Fibroblast of lung (primary cell): ENCODE measurements around the gene APH1B. TPM values are rescaled to one million over a fixed set of nuclear protein-coding genes. Genes with fewer than 3 reads are reported as not detected.

ENCODE experiments used
- DNase-seq, 2 donors: peaks; one replicate each; pipeline versions ENCODE4 v3.0.0 to v3.0.0-alpha.2; 2010; ENCODE audit warnings: low read depth in 2 of 2
- H2AFZ ChIP-seq: 2 replicates; pipeline ENCODE4 v1.5.1; 2012; ENCODE audit warnings: low read length, control low read depth, inconsistent platforms
- H3K27ac ChIP-seq: 2 replicates; pipeline ENCODE4 v1.5.1; 2011; ENCODE audit warnings: low read length, control low read depth; ENCODE audit not compliant: insufficient read depth
- H3K27me3 ChIP-seq: 2 replicates; pipeline ENCODE4 v1.5.1; 2011; ENCODE audit warnings: mild to moderate bottlenecking, low read length; ENCODE audit not compliant: control insufficient read depth, insufficient read depth
- H3K36me3 ChIP-seq: 2 replicates; pipeline ENCODE4 v1.5.1; 2011; ENCODE audit warnings: low read length; ENCODE audit not compliant: control insufficient read depth, insufficient read depth
- H3K4me1 ChIP-seq: 2 replicates; pipeline ENCODE4 v1.5.1; 2011; ENCODE audit warnings: low read length; ENCODE audit not compliant: control insufficient read depth, insufficient read depth; ENCODE audit errors: extremely low read depth
- H3K4me2 ChIP-seq: 2 replicates; pipeline ENCODE4 v1.5.1; 2011; ENCODE audit warnings: low read length, control low read depth; ENCODE audit not compliant: insufficient read depth; ENCODE audit errors: extremely low read depth
- H3K4me3 ChIP-seq, 4 experiments: fragments of 200-600 bp in 1 of 4; sonication (generic) in 1 of 4; replicated peaks in 1 of 4; 2 replicates each; pipeline ENCODE4 v1.5.1; 2011 to 2016; ENCODE audit warnings: low read length in 4 of 4, low read depth in 3 of 4, mild to moderate bottlenecking in 3 of 4, control low read depth in 2 of 4, inconsistent platforms in 1 of 4, mixed read lengths in 1 of 4; ENCODE audit not compliant: insufficient read depth in 1 of 4; ENCODE audit errors: control extremely low read depth in 1 of 4
- H3K79me2 ChIP-seq: 2 replicates; pipeline ENCODE4 v1.5.1; 2012; ENCODE audit warnings: mild to moderate bottlenecking, low read length, inconsistent platforms; ENCODE audit not compliant: control insufficient read depth, insufficient read depth
- H3K9ac ChIP-seq: 2 replicates; pipeline ENCODE4 v1.5.1; 2011; ENCODE audit warnings: mild to moderate bottlenecking, low read length, control low read depth; ENCODE audit not compliant: insufficient read depth
- H3K9me3 ChIP-seq: 2 replicates; pipeline ENCODE4 v1.5.1; 2012; ENCODE audit warnings: low read depth, low read length; ENCODE audit not compliant: control insufficient read depth, insufficient read depth
- H4K20me1 ChIP-seq: 2 replicates; pipeline ENCODE4 v1.5.1; 2011; ENCODE audit warnings: low read length; ENCODE audit not compliant: control insufficient read depth, insufficient read depth; ENCODE audit errors: extremely low read depth
- CTCF ChIP-seq, 2 donors: IDR thresholded peaks in 1 of 2; conservative IDR thresholded peaks in 1 of 2; 1 replicate in 1 of 2; 2 replicates in 1 of 2; pipeline ENCODE4 v1.5.1; 2011 to 2012; ENCODE audit warnings: low read length in 2 of 2, control low read depth in 1 of 2, inconsistent platforms in 1 of 2, low read depth in 1 of 2, mild to moderate bottlenecking in 1 of 2
- EZH2 ChIP-seq: IDR thresholded peaks from 2 replicates; pipeline ENCODE4 v1.5.1; 2012; ENCODE audit warnings: low read length, control low read depth, mild to moderate bottlenecking; ENCODE audit errors: missing control alignments
- polyA plus RNA-seq, 2 donors: library from polyadenylated mRNA; depleted of rRNA in 1 of 2; stranded (reverse) in 1 of 2; unstranded in 1 of 2; fragments of >200 nt; gene quantifications; 2 replicates each; pipeline ENCODE4 v1.2.1, GENCODE V29; 2011 to 2012; ENCODE audit warnings: missing spikeins in 1 of 2
- total RNA-seq: library from RNA; depleted of rRNA; stranded (reverse); fragments of >200 nt; gene quantifications from 2 replicates; pipeline ENCODE4 v1.2.1, GENCODE V29; 2014

APH1B gene
- total and polyA plus RNA-seq, 2 donors (not counting 1 experiment from before 2014, with no cell fraction given), result 23.5 to 32.2 TPM

- no peaks in the 10 kb centered on the region for H4K20me1 ChIP-seq
- peak in 1 of 2 donors; percentile 50 for DNase-seq
- H3K27me3 ChIP-seq, result no peaks in the 10 kb centered on the region
- H3K9ac ChIP-seq, result no peak overlapping the region
- no peaks in the 10 kb centered on the region for H3K79me2 ChIP-seq
- no peak overlapping the region for H2AFZ ChIP-seq
- H3K36me3 ChIP-seq, result no peaks in the 10 kb centered on the region
- no peak overlapping the region for H3K4me2 ChIP-seq
- H3K4me1 ChIP-seq, result peaks cover 6% of the 10 kb centered on the region
- H3K9me3 ChIP-seq, result no peaks in the 10 kb centered on the region
- no peak overlapping the region for H3K4me3 ChIP-seq
- TF ChIP-seq CTCF (conservative IDR thresholded peaks at IDR 0.05 in 1 of 2, IDR thresholded peaks at IDR 0.05 in 1 of 2; ENCODE audit: low read depth in 1 of 2, low read length in 2 of 2) (no peak), EZH2 (no peak)
- H3K27ac ChIP-seq, result no peak overlapping the region
Observed at GRCh38 chr15:63331456-63331855, 54.1 kb downstream of the APH1B start.

- TF ChIP-seq CTCF (conservative IDR thresholded peaks at IDR 0.05 in 1 of 2, IDR thresholded peaks at IDR 0.05 in 1 of 2; ENCODE audit: low read depth in 1 of 2, low read length in 2 of 2) (no peak), EZH2 (no peak)
- H3K27me3 ChIP-seq, result no peaks in the 10 kb centered on the region
- no peaks in the 10 kb centered on the region for H3K36me3 ChIP-seq
- H3K4me1 ChIP-seq, result peaks cover 6% of the 10 kb centered on the region
- peak; percentile 86 to 90 for DNase-seq
- H4K20me1 ChIP-seq, result no peaks in the 10 kb centered on the region
- H3K4me2 ChIP-seq, result no peak overlapping the region
- no peak overlapping the region for H3K9ac ChIP-seq
- no peak overlapping the region for H3K4me3 ChIP-seq
- no peak overlapping the region for H3K27ac ChIP-seq
- H3K79me2 ChIP-seq, result no peaks in the 10 kb centered on the region
- H2AFZ ChIP-seq, result no peak overlapping the region
- no peaks in the 10 kb centered on the region for H3K9me3 ChIP-seq
Observed at GRCh38 chr15:63332367-63333124, 55.1 kb downstream of the APH1B start.

- TF ChIP-seq CTCF (conservative IDR thresholded peaks at IDR 0.05 in 1 of 2, IDR thresholded peaks at IDR 0.05 in 1 of 2; ENCODE audit: low read depth in 1 of 2, low read length in 2 of 2) (no peak), EZH2 (no peak)
- no peak overlapping the region for H3K4me2 ChIP-seq
- H2AFZ ChIP-seq, result no peak overlapping the region
- peaks cover 6% of the 10 kb centered on the region for H3K4me1 ChIP-seq
- no peaks in the 10 kb centered on the region for H4K20me1 ChIP-seq
- H3K36me3 ChIP-seq, result no peaks in the 10 kb centered on the region
- H3K79me2 ChIP-seq, result no peaks in the 10 kb centered on the region
- H3K9ac ChIP-seq, result no peak overlapping the region
- no peak for DNase-seq
- H3K27me3 ChIP-seq, result no peaks in the 10 kb centered on the region
- H3K4me3 ChIP-seq, result no peak overlapping the region
- H3K9me3 ChIP-seq, result no peaks in the 10 kb centered on the region
- H3K27ac ChIP-seq, result no peak overlapping the region
Observed at GRCh38 chr15:63334821-63335220, 57.4 kb downstream of the APH1B start.
